NCI-H187 (cell line): ENCODE results near the gene RAB33A.

ENCODE experiments used
- DNase-seq, 2 experiments: peaks; one replicate each; lab custom pipeline; 2025; lab: John Stamatoyannopoulos, UW

RAB33A gene

GRCh38 chrX:130171446-130172126 is at the start of gene RAB33A:
RAB33A (plus strand) TSS chrX:130171962; CDS start chrX:130172063, 101 bp downstream.
- DNase-seq = peak in 1 of 2 experiments; percentile 3

GRCh38 chrX:130124577-130124976 is 47.2 kb upstream of the RAB33A start:
- no peak for DNase-seq

GRCh38 chrX:130125091-130125874 is 46.5 kb upstream of the RAB33A start:
- no peak for DNase-seq

- no peak for DNase-seq
Observed at GRCh38 chrX:130130990-130131389, 40.8 kb upstream of the RAB33A start.

GRCh38 chrX:130136496-130136895 is 35.3 kb upstream of the RAB33A start:
- no peak for DNase-seq

GRCh38 chrX:130136961-130137360 is 34.8 kb upstream of the RAB33A start:
- DNase-seq = no peak

GRCh38 chrX:130139474-130140201 is 32.1 kb upstream of the RAB33A start:
- peak; percentile 8 to 28 for DNase-seq

GRCh38 chrX:130144509-130144908 is 27.3 kb upstream of the RAB33A start:
- DNase-seq = no peak

GRCh38 chrX:130145123-130145522 is 26.6 kb upstream of the RAB33A start:
- DNase-seq = no peak

- DNase-seq = no peak
Observed at GRCh38 chrX:130147631-130148030, 24.1 kb upstream of the RAB33A start.

GRCh38 chrX:130155564-130155963 is 16.2 kb upstream of the RAB33A start:
- no peak for DNase-seq

- no peak for DNase-seq
Observed at GRCh38 chrX:130158311-130158710, 13.5 kb upstream of the RAB33A start.

GRCh38 chrX:130159776-130160175 is 12.0 kb upstream of the RAB33A start:
- DNase-seq = no peak

- DNase-seq = no peak
Observed at GRCh38 chrX:130162094-130162735, 9.5 kb upstream of the RAB33A start.

- no peak for DNase-seq
Observed at GRCh38 chrX:130163398-130163797, 8.4 kb upstream of the RAB33A start.

- peak in 1 of 2 experiments; percentile 53 for DNase-seq
Observed at GRCh38 chrX:130165181-130165702, 6.5 kb upstream of the RAB33A start.

GRCh38 chrX:130165703-130166502 is 5.9 kb upstream of the RAB33A start, which contains the start of gene AIFM1:
AIFM1 (minus strand) TSS chrX:130165841; CDS start chrX:130165656, 185 bp downstream.
- DNase-seq = peak; percentile 92 to 95

GRCh38 chrX:130166503-130166777 is 5.3 kb upstream of the RAB33A start:
- no peak for DNase-seq

GRCh38 chrX:130167040-130167439 is 4.7 kb upstream of the RAB33A start:
- DNase-seq = no peak

GRCh38 chrX:130170752-130171445 is 863 bp upstream of the RAB33A start:
- DNase-seq = peak; percentile 35 to 59
